Measurements from ENCODE around the gene DGLUCY.
"Not testable (repeated sequence)": the region's sequence is repeated elsewhere in the genome, so short reads cannot be mapped to it uniquely, and the experiment has no call there.

The DGLUCY gene

GRCh38 chr14:91170504-91171121 lies 56.7 kb downstream of the DGLUCY start:
- DNase-seq = peak; percentile 55

GRCh38 chr14:91171291-91171690 lies 57.4 kb downstream of the DGLUCY start:
- no peak for DNase-seq

GRCh38 chr14:91173221-91173670 lies 59.4 kb downstream of the DGLUCY start:
- peak; percentile 84 for DNase-seq

- DNase-seq = no peak
Observed at GRCh38 chr14:91173904-91174303, 60.0 kb downstream of the DGLUCY start.

- no peak for DNase-seq
Observed at GRCh38 chr14:91175291-91176201, 61.7 kb downstream of the DGLUCY start.

GRCh38 chr14:91177073-91178034 lies 63.5 kb downstream of the DGLUCY start:
- DNase-seq = peak; percentile 52

GRCh38 chr14:91180611-91181010 lies 66.7 kb downstream of the DGLUCY start:
- no peak for DNase-seq

- DNase-seq = not testable (repeated sequence)
Observed at GRCh38 chr14:91182753-91183152, 68.9 kb downstream of the DGLUCY start.

GRCh38 chr14:91184559-91184958 lies 70.7 kb downstream of the DGLUCY start:
- DNase-seq = no peak

- DNase-seq = no peak
Observed at GRCh38 chr14:91185721-91186120, 71.8 kb downstream of the DGLUCY start.

- no peak for DNase-seq
Observed at GRCh38 chr14:91186515-91187066, 72.7 kb downstream of the DGLUCY start.

GRCh38 chr14:91187271-91187670 lies 73.4 kb downstream of the DGLUCY start:
- no peak for DNase-seq

GRCh38 chr14:91190853-91191252 lies 77.0 kb downstream of the DGLUCY start:
- no peak for DNase-seq

GRCh38 chr14:91193069-91193468 lies 79.2 kb downstream of the DGLUCY start:
- DNase-seq = no peak

GRCh38 chr14:91195881-91196280 lies 82.0 kb downstream of the DGLUCY start:
- DNase-seq = no peak

- no peak for DNase-seq
Observed at GRCh38 chr14:91197631-91198030, 83.8 kb downstream of the DGLUCY start.

- not testable (repeated sequence) for DNase-seq
Observed at GRCh38 chr14:91200802-91201201, 86.9 kb downstream of the DGLUCY start.

- peak; percentile 69 for DNase-seq
Observed at GRCh38 chr14:91202234-91202974, 88.5 kb downstream of the DGLUCY start.

- no peak for DNase-seq
Observed at GRCh38 chr14:91204657-91205056, 90.8 kb downstream of the DGLUCY start.

GRCh38 chr14:91205459-91205858 lies 91.6 kb downstream of the DGLUCY start:
- DNase-seq = no peak

- no peak for DNase-seq
Observed at GRCh38 chr14:91207008-91207407, 93.1 kb downstream of the DGLUCY start.

- no peak for DNase-seq
Observed at GRCh38 chr14:91211017-91211416, 97.1 kb downstream of the DGLUCY start.
